Stimulated activated CD8-positive, alpha-beta memory T cell treated with anti-CD3 and anti-CD28 coated beads, Interleukin-12 subunit alpha, Interleukin-12 subunit beta, amount 100 ng/mL, for 24 hours (primary cell): ENCODE results near the gene XXYLT1.
"Not testable (repeated sequence)": the region's sequence is repeated elsewhere in the genome, so short reads cannot be mapped to it uniquely, and the experiment has no call there.

Experiments used
- DNase-seq: peaks from one replicate; pipeline ENCODE4 v3.0.0-alpha.2; 2020; ENCODE audit errors: extremely low read depth

Gene XXYLT1, protein sequence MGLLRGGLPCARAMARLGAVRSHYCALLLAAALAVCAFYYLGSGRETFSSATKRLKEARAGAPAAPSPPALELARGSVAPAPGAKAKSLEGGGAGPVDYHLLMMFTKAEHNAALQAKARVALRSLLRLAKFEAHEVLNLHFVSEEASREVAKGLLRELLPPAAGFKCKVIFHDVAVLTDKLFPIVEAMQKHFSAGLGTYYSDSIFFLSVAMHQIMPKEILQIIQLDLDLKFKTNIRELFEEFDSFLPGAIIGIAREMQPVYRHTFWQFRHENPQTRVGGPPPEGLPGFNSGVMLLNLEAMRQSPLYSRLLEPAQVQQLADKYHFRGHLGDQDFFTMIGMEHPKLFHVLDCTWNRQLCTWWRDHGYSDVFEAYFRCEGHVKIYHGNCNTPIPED

DNA sequence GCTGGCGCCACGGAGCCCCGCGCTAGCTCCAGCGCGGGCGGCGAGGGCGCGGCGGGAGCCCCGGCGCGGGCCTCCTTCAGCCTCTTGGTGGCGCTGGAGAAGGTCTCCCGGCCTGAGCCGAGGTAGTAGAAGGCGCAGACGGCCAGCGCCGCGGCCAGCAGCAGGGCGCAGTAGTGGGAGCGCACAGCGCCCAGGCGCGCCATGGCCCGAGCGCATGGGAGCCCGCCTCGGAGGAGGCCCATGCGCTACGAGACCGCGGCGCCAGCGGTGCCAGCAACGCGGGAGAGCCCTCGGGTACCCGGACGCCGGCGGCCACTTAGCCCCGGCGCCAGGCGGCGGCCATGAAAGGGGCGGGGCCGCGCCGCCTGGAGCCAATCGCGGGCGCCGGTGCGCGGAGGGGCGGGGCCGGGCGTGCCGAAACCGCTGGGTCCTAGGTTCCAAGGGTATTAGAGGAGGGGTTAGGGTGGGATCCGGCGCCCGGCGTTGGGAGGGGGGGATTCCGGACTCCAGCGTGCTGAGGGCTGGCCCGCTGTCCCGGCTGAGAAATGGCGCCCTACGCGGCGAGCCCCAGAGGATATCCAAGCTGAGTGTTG, at the start of gene XXYLT1:
Gene XXYLT1, minus strand, starts transcription at position 343 of the 593 bp plus-strand sequence. Its CDS starts 101 bp downstream, at position 242.
- DNase-seq, result peak; percentile 82

DNA sequence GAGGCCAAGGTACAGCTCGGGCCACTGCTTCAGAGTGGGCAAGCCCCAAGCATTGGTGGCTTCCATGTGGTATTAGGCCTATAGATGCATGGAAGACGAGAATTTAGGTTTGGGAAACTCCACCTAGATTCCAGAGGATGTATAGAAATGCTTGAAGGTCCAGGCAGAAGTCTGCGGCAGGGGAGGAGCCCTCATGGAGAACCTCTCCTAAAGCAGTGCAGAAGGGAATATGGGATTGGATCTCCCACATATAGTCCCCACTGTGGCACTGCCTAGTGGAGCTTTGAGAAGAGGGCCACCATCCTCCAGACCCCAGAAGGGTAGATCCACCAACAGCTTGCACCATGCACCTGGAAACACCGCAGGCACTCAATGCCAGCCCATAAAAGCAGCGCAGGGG, 48.1 kb upstream of the XXYLT1 start:
- DNase-seq, result no peak

DNA sequence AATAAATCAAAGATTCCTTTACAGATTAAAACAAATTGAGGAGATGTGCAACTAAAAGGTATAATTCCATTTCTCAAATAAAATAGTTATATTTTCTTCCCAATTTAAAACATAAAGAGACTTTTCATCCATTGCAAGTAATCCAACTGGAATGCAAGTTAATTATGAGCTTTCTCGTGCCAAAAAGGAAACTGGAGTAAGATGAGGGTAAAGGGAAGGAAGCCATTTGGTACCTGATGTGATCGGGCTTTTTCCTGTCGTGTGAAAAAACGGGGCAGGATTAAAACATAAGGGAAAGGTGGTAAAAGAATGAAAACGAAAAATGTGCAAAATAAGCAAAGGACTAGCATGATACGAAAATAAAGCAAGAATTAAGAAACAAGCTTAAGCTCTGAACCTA, 41.8 kb upstream of the XXYLT1 start:
- DNase-seq, result no peak

DNA sequence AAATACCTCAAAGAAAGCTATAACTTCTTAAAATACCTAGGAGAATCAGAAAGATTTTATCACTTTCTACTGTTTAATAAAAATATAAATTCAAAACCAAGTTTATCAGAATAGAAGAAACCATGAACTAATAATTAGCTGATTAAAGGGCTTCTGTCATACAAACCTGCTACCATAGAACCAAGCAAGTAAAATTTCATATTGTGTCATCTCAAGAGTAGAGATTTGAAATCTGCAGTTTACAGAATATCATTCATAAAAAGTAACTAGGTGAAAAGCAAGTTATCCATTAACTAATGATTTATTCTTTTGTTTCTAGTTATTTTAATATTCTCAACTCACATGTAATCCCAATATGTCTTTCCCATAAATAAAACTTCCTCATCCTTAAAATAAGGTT, 36.8 kb upstream of the XXYLT1 start:
- DNase-seq, result no peak

DNA sequence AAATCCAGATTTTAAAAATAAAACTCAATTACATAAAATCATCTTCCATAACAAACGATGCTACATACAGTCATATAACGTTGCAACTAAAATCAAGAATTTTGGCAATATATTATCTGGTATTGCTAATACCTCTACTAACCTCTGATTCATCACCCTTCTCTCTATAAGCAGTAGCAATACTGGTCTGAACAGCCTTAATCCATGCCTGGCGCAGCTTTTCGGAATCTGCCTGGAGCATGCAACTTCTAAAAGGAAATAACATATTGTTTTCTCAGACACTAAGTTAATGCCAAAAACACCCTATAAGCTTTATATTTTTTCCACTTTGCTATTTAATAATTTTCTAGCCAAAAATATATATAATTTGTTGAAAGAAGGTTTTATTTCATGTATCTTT, 35.4 kb upstream of the XXYLT1 start:
- no peak for DNase-seq

DNA sequence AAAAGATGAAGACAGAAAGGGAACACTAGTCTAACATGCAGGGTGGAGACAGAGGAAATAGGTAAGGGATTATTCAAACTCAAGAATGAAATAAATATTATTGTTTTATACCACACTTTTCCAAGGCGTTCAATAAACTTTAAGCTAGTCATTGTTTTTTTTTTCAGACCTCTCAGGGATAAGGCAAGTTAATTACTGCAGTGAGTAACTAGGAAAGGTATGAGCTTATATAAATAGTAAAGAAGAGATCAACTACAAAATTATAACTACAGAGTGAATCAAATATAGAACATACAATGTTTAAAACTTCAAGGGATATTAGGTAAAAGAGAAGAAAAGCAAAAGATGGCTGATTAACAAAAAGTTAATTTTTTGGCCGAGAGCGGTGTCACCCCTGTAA, 31.5 kb upstream of the XXYLT1 start:
- no peak for DNase-seq

DNA sequence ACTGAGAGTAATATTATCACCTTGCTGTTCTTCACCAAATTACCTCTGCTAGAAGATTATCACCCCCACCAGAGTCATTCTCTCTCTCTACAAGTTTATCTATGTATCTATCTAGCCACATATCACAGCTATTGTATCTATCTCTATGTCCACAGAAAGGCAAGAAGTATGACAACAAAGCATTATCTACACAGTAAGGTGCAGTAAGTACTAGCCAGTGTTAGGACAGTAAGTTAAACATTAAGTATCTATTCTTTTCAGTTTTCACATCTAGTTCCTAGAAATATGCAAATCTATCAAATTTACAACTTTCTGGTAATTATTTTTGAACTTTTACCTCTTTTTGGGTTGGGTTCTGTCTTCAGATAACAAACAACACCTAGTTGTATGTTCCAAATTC, 26.5 kb upstream of the XXYLT1 start:
- no peak for DNase-seq

DNA sequence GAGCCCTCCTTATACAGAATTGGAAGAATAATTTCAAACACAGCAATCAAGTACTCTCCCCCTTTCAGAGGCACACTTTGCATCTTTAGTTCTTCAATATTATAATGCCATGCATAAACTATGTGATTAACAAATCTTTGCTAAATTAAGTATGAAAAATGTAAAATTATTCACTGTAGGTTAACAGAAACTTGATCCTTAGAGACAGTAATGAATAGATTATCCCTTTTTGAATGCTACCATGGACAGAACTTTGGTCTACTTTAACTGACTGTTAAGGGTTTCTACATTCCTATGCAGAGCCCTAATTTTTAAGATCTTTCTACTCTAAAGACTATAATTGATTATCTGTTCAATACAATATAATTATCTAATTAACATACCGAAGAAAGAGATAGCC, 25.7 kb upstream of the XXYLT1 start:
- no peak for DNase-seq

DNA sequence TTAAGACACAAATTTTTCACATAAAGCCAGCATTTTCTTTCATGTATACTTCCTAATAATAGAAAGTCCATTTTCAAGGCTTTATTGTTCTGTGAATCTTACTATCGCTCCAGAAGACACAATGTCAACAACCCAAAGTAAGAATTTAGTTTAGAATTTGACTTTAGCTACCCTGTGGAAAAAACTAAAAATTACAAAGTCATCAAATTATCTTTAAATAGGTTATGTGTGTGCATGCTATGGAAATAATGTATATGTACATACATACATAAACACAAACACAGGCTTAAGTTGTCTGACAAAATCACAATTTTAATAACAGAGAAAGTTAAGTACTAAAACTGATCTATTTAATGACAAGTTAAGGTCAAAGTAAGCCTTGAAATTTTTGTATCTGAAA, 20.2 kb upstream of the XXYLT1 start:
- DNase-seq, result no peak

DNA sequence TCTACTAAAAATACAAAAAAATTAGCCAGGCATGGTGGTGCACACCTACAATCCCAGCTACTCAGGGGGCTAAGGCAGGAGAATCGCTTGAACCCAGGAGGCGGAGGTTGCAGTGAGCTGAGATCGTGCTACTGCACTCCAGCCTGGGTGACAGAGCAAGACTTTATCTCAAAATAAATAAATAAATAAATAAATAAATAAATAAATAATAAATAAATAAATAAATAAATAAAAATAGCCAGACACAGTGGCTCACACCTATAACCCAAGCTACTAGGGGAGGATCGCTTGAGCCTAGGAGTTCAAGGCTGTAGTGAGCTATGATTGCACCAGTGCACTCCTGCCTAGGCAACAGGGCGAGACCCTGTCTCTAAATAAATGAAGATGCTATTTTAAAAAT, 19.7 kb upstream of the XXYLT1 start:
- not testable (repeated sequence) for DNase-seq

DNA sequence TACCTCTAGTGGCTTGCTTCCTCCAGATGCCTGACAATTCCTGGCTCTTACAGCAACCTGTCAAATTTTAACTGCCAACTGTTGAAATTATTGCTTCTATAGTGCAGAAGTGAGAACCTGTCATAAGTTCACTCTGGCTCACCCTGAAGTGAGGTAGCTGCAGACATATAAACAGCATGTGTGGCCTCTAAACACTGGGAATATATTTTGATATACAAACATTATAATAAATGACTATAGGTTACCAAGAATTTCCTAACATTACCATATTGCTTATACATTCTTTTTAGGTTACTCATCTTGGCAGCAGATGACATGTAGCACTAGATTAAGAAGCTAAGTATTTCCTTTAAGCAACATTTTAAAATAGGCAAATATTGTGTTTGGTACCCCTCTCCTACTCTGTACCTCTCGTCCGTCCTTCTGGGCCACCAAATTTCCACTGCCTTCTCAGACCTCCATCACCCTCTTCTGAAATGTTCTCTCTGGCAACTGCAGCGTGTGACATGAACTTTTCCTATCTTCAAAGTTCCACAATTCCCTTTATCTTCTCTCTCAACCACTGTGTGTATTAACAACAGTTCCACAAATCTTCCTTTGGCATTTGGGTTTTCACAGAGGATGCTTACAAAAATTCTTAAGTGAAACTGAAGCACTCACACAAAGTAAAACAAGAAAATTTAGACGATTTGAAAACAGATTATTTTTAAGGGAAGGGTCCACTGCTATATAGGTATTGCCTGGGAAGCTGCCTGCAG, 15.3 kb upstream of the XXYLT1 start:
- no peak for DNase-seq

DNA sequence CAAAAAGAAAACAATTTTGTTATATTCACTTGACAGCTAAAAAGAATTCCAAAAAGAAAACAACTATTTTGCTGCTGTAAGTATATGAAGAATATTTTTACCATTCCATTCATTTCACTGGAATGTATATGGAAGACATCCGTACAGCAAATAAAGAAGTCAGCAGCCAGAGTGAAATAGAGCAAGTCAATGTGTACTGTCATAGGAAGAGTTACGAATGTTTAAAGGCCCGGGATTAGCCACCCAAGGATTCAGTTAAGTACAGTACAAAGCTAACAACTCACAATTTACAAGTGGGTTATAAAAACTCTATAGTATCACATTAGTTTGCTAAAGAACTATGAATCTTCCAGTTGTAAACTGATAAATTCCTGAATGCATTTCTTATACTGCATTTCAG, 14.4 kb upstream of the XXYLT1 start:
- no peak for DNase-seq

DNA sequence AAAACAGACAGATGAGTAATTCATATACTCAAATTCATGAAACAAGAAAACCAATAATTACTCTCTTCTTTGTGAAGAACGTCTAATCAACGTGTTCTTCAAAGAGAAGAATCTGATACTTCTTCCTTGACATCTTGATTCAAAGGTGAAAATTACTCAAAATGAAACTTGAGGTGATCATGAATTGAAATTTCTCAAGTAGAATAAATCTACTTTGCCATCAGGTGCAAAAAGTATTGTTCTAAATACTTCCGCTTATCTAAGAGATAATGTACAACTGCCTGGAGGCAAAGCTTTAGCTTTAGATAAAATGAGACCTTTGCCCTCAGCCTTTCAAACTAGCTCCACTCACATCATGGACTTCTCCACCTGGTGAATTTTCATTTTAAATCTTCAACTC, 13.9 kb upstream of the XXYLT1 start:
- DNase-seq, result no peak

DNA sequence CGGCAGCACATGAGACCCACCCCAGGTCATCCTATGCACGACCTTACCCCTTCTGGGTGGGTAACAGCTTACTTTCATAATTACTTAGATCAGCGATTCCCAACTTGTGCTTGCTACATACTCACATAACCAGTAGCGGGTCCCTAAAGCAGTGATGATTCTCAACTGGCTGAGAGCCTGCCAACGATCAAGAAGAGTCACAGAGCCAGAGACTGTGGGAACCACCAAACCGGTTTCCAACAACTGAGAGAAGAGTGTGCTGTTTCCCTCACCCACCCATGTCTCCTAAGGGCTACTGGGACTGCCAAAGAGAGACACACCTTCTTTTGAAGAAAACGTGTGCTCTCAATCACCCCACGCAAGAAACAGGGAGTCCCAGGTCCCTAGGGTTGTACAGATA, 12.0 kb upstream of the XXYLT1 start:
- no peak for DNase-seq

DNA sequence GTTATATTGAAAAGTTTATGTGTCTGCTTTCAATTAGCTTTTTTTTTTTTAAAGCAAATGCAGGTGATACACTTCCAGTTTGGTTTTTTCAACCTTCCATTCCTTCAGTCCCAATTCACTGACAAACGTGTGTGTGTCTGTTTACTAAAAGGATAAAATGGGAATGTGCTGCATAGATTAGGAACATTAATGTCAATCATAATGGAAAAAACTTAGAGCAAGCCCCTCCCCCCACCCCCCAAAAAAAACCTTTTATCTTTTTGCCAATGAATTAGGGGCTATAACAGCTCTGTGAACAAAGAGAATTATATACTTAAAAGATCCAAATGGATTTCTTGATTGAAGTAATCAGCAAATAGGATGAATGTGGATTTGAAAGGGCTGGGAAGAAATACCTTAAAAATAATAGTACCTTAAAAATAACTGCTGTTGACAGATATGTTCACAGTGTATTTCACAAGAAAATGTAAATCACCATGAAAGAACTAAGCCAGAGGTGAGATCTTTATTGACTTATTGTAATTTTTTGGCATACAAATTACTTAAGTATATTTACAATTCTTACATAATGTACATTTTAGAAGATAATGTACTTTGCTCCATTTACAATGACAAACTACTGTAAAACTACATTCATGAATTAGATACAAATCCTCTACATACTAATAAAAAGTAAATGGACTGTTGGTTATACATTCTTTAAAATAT, 3.5 kb upstream of the XXYLT1 start:
- no peak for DNase-seq

DNA sequence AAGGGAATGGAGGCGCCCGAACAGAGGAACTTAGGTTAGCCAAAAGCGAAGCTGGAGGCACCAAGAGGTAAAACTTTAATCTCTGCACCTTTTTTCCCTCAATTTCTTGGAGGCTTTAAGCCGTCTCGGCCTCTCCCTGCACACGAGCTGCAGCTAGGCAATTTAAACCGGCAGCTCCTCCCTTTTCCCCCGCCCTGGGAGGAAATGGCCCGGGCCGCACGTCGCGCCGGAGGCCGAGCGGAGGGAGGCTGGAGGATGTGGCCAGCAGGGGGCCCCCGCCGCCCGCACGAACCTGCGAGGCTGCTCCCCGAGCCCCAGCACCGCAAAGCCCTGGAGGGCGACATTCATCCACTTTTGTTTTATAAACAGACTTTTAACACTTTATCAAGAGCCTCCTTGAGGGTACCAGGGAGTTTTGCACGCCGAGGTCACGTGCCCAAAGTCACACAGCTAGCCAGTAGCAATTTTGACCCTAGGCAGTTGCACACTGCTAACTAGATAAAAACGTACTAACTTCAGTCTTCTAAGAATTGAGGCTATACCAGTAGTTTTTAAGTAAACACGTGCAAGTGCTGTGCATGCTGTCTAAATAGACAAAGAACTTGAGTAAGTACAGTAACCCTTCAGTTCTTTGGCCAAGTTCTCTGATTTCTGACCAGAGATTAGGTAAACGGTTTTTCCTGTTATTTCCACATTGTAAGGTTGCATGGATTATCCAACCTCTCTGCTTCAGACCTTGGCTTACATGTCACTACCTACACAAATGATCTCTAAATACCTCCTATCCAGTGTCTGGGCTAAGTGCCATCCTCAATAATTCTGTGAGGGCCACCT, 668 bp upstream of the XXYLT1 start:
- peak; percentile 79 for DNase-seq

DNA sequence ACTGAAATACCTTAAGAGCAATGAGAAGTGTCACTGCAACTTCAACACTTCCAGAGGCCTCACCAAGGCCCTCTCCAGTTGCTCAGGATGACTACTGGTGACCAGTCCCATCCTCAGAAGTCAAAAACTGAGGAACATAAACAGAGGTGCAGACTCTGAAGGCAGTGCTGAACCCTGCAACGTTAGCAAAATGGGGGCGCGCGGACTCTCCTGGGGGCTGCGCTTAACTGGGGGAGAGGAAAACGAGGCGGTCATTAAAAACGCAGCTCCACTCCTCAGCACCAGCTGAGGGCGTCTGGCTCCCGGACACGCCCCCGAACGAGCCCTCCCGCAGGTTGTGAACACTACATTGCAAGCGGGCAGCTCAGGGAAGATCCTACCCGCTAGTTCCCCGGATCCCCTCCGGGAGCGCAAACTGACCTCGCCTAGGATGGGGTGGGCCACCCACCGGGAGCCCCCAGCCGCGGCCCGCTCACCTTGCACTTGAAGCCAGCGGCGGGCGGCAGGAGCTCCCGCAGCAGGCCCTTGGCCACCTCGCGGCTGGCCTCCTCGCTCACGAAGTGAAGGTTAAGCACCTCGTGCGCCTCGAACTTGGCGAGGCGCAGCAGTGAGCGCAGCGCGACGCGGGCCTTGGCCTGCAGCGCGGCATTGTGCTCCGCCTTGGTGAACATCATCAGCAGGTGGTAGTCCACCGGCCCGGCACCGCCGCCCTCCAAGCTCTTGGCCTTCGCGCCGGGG, 711 bp downstream of the XXYLT1 start:
- no peak for DNase-seq

DNA sequence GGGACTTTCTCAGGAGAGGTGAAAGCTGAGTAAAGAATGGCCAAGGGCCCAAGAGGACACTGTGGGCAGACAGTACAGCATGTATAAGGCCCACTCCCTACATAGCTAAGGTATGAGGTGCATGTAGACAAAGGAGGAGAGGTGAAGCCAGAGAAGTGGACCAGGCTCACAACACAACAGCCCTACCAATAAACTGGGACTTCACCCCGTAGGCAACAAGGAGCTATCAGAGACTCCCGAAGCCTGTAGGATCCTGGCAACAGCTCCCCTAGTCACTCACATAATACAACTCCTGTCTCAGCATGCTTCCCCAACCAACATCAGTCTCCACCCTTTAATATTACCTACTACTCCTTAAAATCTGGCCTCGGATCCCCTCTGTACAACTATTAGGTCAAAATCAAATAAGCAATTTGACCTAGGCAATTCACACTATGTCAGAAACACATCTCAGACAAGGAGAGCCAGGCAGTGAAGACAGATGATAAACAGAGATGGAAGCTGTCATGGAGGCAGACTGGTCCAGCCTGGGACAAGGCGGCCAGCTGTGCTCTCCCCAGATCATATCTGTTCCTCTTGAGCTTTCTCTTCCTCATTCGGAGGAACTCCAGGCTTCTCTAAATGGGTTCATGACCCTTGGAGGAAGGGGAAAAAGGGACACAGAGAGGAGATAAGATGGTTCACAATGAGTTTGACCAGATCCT, 1.4 kb downstream of the XXYLT1 start:
- DNase-seq, result no peak

DNA sequence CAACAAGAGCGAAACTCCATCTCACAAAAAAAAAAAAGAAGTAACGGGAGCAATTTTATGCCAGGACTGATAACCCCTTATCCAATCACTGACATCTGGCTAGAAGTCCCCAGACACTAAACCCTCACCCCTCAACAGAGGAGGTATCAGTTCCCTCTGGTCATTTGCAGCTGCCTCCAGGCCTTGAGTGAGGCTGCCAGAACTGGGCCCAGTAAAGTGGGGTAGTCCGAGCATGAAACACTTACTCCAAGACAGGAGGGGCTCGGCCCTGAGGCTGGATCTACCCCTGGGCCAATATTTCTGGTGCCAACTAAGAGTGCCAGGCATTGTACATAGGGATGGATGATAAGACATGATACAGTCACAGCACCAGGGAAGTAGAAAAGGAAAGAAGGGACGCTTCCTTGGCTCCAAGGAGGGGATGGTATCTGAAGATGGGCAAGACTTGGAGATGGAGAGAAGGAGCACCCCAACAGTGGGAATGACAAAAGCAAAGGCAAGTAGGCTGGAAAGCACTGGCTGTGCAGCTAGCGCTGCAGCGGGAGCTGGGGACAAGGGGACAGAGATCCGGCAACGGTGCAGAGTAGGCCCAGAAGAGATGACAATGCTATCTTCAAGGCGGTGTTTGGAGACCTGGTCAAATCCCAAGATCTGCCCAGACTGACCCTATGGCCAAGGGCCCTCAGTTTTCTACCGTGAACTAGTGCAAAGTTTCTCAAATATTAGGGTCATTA, 2.2 kb downstream of the XXYLT1 start:
- no peak for DNase-seq
